ENCODE results near the gene ATP1A1.

ATP1A1 gene

DNA sequence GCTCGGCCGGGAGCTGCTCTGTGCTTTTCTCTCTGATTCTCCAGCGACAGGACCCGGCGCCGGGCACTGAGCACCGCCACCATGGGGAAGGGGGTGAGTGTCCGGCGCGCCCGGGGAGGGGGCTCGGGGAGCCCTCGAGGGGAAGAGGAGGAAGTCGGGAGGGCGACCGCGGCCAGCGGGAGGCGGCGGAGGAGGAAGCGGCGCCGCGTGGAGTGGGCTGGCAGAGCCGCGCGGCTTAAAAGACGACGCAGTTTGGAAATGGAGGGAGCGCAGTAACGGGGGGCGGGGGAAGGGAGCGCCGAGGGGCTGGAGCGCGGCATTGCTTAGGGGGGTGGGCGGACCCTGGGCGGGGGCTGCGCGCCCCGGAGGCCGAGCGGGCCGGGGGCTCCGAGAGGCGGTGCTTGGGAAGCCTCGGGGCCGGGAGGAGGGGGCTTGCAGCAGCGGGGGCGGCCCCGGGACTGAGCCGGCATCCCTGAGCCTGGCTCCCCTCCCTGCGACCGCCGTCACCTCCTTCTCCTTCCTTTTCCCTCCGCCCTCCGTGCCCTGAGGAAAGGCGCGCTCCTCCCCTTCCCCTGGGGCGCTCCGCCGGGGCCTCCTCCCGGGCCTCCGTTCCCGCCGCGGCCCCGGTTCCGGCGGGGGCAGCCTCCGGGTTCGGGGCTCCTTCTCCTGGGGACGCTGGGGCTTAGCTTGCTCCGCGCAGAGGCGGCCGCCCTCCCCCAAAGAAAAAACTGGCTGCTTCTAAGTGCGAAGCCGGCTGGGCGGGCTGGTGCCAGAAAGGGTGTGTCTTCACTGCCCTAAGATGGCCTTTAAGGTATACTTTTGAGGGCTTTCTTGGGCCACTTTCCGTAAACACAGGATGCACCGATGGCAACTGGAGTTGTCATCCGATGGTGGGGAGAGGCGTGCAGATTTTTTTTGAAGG lies 648 bp downstream of the ATP1A1 start:
- peak; percentile 85 for DNase-seq

DNA sequence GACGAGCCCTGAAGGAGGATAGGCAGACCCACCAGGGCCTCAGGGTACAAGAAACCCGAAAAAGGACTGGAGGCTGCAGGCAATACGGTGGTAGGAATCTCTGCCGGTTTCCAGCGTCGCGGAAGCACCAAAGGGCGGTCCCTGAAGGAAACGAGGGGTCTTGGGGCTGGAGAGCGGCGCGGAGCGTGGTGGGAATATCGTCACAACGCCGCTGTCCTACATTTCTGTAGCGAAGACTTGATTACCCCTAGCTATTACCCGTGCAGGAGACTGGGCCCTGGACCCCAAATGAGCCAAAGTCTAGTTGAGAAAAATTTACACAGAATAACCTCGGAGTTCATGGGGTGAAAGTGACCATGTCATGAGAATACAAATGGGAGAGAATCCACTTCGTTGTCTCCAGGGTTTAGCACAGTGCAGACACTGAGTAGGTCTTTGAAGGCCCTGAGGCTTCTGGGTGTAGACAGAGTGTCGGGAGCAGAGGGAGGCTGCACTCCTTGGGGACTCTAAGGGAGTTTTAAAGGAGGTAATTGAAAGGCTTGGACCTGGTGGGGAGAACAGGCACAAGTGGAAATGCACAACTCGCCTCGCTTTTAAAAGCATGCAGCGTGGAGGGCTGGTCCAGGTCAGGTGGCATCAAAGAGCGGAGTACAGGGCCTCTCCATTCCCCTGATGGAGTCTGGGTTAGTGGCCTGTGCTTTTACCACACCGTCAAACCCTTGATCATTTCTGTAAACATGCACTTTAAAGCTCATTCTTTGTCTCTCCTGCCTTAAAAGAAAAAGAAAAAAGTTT lies 1.5 kb downstream of the ATP1A1 start:
- peak; percentile 74 for DNase-seq

- no peak for DNase-seq
Measured at GRCh38 chr1:116375148-116375886, 2.3 kb downstream of the ATP1A1 start.

DNA sequence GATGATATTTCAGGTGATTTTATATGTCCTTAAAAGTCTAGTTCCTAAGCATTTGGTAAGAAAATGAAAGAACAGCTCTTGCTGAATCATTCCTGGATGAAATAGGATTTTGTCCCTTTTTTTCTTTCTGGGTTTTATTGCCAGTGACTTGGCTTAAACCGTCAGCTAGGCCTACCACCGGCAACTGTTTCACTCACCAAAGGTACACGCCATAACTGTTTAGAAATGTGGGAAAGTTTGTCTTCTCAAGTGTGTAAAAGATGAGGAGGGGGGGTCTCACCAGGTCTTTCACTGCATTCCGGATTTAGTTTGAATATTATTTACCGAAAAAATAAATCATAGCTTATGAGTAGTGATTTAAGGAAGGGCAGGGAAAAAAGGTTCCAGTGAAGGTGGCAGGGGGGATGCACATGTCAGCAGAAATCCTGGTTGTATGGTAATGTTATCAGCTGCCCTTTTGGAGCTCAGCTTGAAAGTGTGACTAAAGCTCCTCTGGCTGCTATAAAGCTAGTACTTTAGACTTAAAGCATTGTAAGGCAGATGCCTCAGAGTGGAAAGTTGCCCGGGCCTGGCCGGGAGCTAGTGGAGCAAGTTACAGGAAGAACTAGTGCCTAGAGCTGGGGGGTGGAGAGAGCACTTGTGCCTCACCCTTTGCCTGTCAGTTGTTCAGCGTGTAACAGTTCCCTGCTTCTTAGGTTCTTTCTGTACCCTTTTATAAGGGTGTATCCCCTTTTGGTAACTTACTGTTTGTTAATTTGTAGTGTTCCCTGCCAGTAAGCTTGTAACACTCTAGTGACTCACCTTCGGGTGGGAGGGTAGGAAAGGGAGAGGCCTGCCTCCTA lies 3.1 kb downstream of the ATP1A1 start:
- DNase-seq, result peak; percentile 82

DNA sequence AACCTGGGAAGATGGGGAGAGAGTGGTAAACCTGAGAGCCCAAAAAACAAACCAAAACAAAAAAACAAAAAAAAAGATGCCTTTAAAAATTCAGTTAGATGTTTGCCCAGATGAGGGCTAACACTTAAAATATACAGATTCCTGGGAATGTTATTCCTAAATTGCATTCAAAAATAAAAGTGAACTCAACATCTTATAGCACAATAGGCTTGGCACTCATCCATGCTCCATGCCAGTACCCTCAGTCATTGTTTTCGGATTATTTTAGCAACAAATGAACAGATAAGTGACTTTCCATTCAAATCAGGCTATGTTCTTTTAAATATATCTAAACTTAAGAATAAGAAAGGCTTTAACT lies 3.7 kb downstream of the ATP1A1 start:
- DNase-seq, result no peak

DNA sequence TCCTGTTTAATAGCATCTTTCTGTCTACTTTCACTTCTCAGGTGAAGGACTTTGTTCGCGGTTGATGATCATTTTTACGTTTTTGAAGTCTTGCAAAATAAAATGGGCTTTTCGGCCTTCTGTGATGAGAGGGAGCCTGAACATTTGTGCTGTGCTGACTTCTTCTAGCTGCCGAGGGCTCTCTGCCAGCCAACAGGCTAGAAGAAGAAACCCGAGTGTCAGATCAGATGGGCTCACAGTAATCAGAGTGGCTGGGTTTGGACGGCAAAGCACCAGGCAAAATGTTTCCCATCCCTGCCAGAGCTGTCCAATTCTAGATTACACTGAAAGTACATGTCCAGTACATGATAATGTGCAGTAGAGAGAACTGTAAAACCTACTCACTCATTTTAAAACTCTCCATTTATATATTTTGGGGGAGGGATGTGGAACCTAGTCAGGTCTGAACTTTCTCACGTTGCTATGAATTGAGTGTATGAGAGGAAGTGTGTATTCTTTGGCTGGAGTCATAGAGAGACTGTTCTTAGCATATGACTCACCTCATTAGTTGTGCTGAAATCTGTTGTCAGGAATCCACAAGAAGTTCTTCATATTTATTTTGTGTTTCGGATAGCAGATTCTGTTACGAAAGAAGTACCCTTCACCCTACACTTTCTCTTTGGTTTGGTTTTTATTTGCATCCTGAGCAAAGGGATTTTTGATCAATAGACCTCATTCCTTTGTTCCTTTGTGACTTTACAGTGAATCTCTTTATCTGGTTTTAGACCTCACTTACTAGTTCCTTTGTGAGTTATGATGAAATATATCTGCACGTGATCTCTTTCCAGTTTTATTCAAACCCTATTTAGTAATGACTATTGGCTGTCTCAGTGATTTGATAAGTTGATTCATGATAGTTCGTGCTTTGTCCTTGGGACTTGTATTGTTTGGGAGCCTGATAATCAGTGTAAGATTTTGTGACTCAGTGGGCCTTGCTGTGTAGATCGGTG lies 4.8 kb downstream of the ATP1A1 start:
- DNase-seq, result peak; percentile 77

GRCh38 chr1:116379057-116379630 lies 6.1 kb downstream of the ATP1A1 start:
- DNase-seq, result no peak

GRCh38 chr1:116379674-116380498 lies 6.8 kb downstream of the ATP1A1 start:
- DNase-seq, result no peak

GRCh38 chr1:116380499-116381242 lies 7.6 kb downstream of the ATP1A1 start:
- DNase-seq, result no peak

DNA sequence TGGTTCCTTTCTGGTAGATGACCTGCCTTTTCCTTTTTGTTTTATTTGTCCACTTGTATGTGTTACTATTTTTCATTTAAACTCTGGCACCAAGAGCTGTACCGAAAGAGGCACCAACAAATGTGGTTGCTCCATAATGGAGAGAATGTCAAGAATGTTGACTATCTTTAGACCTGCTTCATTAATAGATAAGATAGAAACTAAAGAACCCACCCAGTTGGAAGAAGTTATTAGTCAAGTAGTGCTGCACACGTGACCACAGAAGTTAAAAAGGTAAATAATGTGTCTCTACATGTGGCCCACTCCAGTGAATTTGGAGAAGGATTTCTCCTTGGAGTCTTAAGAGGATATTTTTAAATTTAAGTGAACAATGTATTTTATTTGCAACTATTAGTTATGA lies 9.3 kb downstream of the ATP1A1 start:
- DNase-seq, result no peak

DNA sequence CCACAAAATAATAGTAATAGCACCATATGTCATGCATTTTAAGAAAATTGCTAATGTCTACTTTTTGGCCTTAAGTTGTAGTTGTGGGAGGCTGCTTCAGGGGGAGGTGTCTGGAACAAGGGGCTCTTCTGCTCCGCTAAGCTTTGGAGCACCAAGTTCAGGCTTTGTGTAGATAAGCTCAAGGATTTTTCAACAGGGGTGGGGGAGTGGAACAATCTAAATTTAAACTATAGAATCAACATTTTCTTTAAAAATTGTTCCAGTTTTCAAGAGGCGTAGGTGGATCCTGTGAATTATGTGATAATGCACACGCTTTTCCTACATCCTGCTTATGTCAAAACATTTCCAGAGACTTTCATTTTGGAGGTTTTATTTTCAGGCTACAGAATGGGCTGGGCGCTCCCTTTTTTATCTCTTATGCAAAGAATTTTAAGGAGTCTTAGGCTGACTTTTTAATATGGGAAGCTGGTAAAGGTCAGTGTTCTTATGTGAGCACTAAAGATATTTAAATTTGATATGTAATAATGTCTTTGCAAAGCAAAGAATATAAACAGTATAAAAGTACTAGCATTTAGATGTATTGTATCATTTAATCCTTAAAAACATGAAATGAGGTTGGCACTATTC lies 9.9 kb downstream of the ATP1A1 start:
- DNase-seq, result no peak

DNA sequence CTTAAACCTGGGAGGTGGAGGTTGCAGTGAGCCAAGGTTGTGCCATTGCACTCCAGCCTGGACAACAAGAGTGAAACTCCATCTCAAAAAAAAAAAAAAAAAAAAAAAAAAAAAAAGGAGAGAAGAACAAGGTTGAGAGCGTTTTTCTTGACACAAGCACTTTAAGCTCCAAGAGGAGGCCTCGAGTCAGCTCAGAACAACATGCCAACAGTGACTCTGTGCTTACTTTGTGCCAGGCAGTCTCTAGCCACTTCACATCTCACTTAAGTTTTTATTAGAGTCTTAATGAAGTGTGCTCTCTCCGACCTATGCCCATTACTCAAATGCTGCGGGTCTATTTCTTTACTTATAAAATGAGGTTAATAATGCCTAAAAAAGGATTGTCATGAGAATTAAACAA lies 13.0 kb downstream of the ATP1A1 start:
- no peak for DNase-seq

DNA sequence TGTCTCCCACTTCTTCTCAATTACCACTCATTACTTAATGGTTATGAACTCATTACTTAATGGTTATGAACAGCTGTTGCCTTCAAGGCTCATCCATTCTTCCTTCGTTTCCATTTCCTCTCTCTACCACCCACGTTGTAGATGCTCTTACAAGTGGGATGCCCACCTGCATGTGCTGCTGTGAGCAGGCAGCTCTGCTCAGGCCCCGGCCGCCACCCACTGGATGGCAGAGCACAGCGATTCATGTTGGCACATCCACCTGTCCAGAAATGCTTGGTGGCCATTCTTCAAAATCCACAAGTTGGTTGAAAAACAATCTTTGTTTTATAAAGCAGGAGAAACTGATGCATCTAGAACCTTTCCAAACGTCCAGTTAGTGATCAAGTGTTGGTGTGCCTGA lies 14.5 kb downstream of the ATP1A1 start:
- no peak for DNase-seq

GRCh38 chr1:116388122-116388521 lies 15.1 kb downstream of the ATP1A1 start:
- DNase-seq, result no peak

GRCh38 chr1:116389013-116389412 lies 16.0 kb downstream of the ATP1A1 start:
- DNase-seq, result no peak

GRCh38 chr1:116389686-116390085 lies 16.6 kb downstream of the ATP1A1 start:
- no peak for DNase-seq

- peak; percentile 79 for DNase-seq
Measured at GRCh38 chr1:116390195-116390594, 17.2 kb downstream of the ATP1A1 start.

GRCh38 chr1:116391185-116391584 lies 18.1 kb downstream of the ATP1A1 start:
- no peak for DNase-seq
